GM23248 (cell line): ENCODE measurements around the gene TMEM247.

Source experiments
- EZH2 ChIP-seq: fragments of 200-600 bp; sonication (generic); IDR thresholded peaks from 2 replicates; pipeline ENCODE4 v1.6.1; 2018; ENCODE audit warnings: antibody characterized with exemption, mild to moderate bottlenecking; ENCODE audit not compliant: insufficient read depth, poor library complexity, severe bottlenecking
- EZH2phosphoT487 ChIP-seq: fragments of 200-600 bp; sonication (generic); IDR thresholded peaks from 2 replicates; pipeline ENCODE4 v1.6.1; 2018; ENCODE audit warnings: antibody characterized with exemption, moderate library complexity, mild to moderate bottlenecking, low read depth; ENCODE audit not compliant: insufficient read depth

DNA sequence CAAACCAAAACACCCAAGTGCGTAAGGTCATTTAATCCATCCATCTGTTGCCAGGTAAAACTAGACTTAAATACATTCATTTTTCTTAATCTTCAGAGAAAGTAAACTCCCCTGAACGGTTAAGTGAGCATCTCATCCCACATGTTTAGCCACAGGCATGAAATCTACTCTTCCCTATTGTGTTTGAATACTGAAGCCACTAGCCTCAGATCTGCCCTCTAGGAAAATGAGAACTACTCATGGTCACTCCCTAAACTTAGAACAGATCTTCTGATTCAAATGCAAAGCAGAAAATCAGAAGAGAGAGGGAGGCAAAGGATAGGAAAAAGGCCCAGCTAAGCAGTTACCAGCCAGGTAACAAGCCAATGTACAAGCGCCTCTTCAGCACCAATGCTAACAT, 7.1 kb downstream of the TMEM247 start:
- TF ChIP-seq EZH2 (no peak), EZH2phosphoT487 (no peak)
